Osteocyte (in vitro differentiated cells): ENCODE data around the gene TCN2. TPM values are rescaled to one million over a fixed set of nuclear protein-coding genes. Genes with fewer than 3 reads are reported as not detected.

Source experiments
- DNase-seq: peaks from one replicate; pipeline ENCODE4 v3.0.0; 2021; ENCODE audit warnings: mixed read lengths; ENCODE audit not compliant: unreplicated experiment; ENCODE audit errors: extremely low spot score
- H3K27ac Mint-ChIP-seq: one replicate; pipeline ENCODE4 v1.8.0; 2021; ENCODE audit warnings: mild to moderate bottlenecking, mixed read lengths; ENCODE audit not compliant: unreplicated experiment
- H3K27me3 Mint-ChIP-seq: one replicate; pipeline ENCODE4 v1.8.0; 2021; ENCODE audit warnings: mixed read lengths; ENCODE audit not compliant: unreplicated experiment
- H3K36me3 Mint-ChIP-seq: one replicate; pipeline ENCODE4 v1.8.0; 2021; ENCODE audit warnings: mixed read lengths; ENCODE audit not compliant: unreplicated experiment
- H3K4me1 Mint-ChIP-seq: one replicate; pipeline ENCODE4 v1.8.0; 2021; ENCODE audit warnings: mixed read lengths; ENCODE audit not compliant: unreplicated experiment
- H3K4me3 Mint-ChIP-seq: one replicate; pipeline ENCODE4 v1.8.0; 2021; ENCODE audit warnings: mild to moderate bottlenecking, moderate library complexity, mixed read lengths; ENCODE audit not compliant: unreplicated experiment
- H3K9me3 Mint-ChIP-seq: one replicate; pipeline ENCODE4 v1.8.0; 2021; ENCODE audit warnings: mixed read lengths; ENCODE audit not compliant: unreplicated experiment
- CTCF ChIP-seq: fragments of 200-600 bp; sonication (generic); IDR thresholded peaks from 2 replicates; pipeline ENCODE4 v1.5.0; 2021; ENCODE audit warnings: antibody characterized with exemption, mild to moderate bottlenecking, moderate library complexity
- total RNA-seq: library from RNA; stranded (reverse); gene quantifications from 2 replicates; pipeline ENCODE4 v1.2.1, GENCODE V29; 2021

TCN2 gene
- total RNA-seq, 1 donor from 2014 or later, result 57.7 TPM

GRCh38 chr22:30561402-30562189, 45.4 kb upstream of the TCN2 start:
- no peak overlapping the region for H3K27ac Mint-ChIP-seq
- TF ChIP-seq CTCF, result no peak
- H3K4me3 Mint-ChIP-seq, result no peak overlapping the region
- DNase-seq, result no peak
- no peaks in the 10 kb centered on the region for H3K36me3 Mint-ChIP-seq
- no peaks in the 10 kb centered on the region for H3K9me3 Mint-ChIP-seq
- peaks cover 6% of the 10 kb centered on the region for H3K4me1 Mint-ChIP-seq
- H3K27me3 Mint-ChIP-seq, result peaks cover 8% of the 10 kb centered on the region

GRCh38 chr22:30562366-30562765, 44.6 kb upstream of the TCN2 start:
- TF ChIP-seq CTCF, result no peak
- H3K36me3 Mint-ChIP-seq, result no peaks in the 10 kb centered on the region
- H3K4me1 Mint-ChIP-seq, result peaks cover 6% of the 10 kb centered on the region
- no peak overlapping the region for H3K4me3 Mint-ChIP-seq
- no peak overlapping the region for H3K27ac Mint-ChIP-seq
- peaks cover 11% of the 10 kb centered on the region for H3K27me3 Mint-ChIP-seq
- H3K9me3 Mint-ChIP-seq, result no peaks in the 10 kb centered on the region
- no peak for DNase-seq

- peaks cover 21% of the 10 kb centered on the region for H3K27me3 Mint-ChIP-seq
- peaks cover 6% of the 10 kb centered on the region for H3K4me1 Mint-ChIP-seq
- no peaks in the 10 kb centered on the region for H3K9me3 Mint-ChIP-seq
- H3K4me3 Mint-ChIP-seq, result no peak overlapping the region
- DNase-seq, result no peak
- no peaks in the 10 kb centered on the region for H3K36me3 Mint-ChIP-seq
- TF ChIP-seq CTCF, result no peak
- H3K27ac Mint-ChIP-seq, result no peak overlapping the region
Measured at GRCh38 chr22:30564045-30564760, 42.8 kb upstream of the TCN2 start.

GRCh38 chr22:30564761-30565119, 42.2 kb upstream of the TCN2 start:
- Mint-ChIP-seq H3K27me3 (peaks cover 22% of the 10 kb centered on the region), H3K4me3 (no peak overlapping the region)
- no peak for DNase-seq

More at GRCh38 chr22:30564761-30565119, 42.2 kb upstream of the TCN2 start:
- Mint-ChIP-seq H3K27ac (no peak overlapping the region), H3K4me1 (peaks cover 6% of the 10 kb centered on the region), H3K9me3 (no peaks in the 10 kb centered on the region), H3K36me3 (no peaks in the 10 kb centered on the region)
- no peak for TF ChIP-seq CTCF
